Glutamatergic neuron (in vitro differentiated cells): ENCODE results near the gene LTB4R. TPM values are rescaled to one million over a fixed set of nuclear protein-coding genes. Genes with fewer than 3 reads are reported as not detected.

Experiments
- DNase-seq: peaks from one replicate; pipeline ENCODE4 v3.0.0; 2022
- H3K27ac Mint-ChIP-seq: one replicate; pipeline ENCODE4 v1.8.0; 2020; ENCODE audit warnings: mild to moderate bottlenecking, mixed read lengths, inconsistent platforms; ENCODE audit not compliant: unreplicated experiment
- H3K27me3 Mint-ChIP-seq: one replicate; pipeline ENCODE4 v1.8.0; 2020; ENCODE audit warnings: mild to moderate bottlenecking, moderate library complexity, mixed read lengths, inconsistent platforms; ENCODE audit not compliant: unreplicated experiment
- H3K36me3 Mint-ChIP-seq: one replicate; pipeline ENCODE4 v1.8.0; 2020; ENCODE audit warnings: mild to moderate bottlenecking, mixed read lengths, inconsistent platforms; ENCODE audit not compliant: unreplicated experiment
- H3K4me1 Mint-ChIP-seq: one replicate; pipeline ENCODE4 v1.8.0; 2020; ENCODE audit warnings: mild to moderate bottlenecking, low read depth, mixed read lengths, inconsistent platforms; ENCODE audit not compliant: unreplicated experiment
- H3K4me3 Mint-ChIP-seq: one replicate; pipeline ENCODE4 v1.8.0; 2020; ENCODE audit warnings: mild to moderate bottlenecking, mixed read lengths, inconsistent platforms; ENCODE audit not compliant: unreplicated experiment
- H3K9me3 Mint-ChIP-seq: one replicate; pipeline ENCODE4 v1.8.0; 2020; ENCODE audit warnings: mild to moderate bottlenecking, moderate library complexity, mixed read lengths, inconsistent platforms; ENCODE audit not compliant: unreplicated experiment
- CTCF ChIP-seq: fragments of 200-600 bp; sonication (generic); IDR thresholded peaks from one replicate; pipeline ENCODE4 v1.5.0; 2021; ENCODE audit not compliant: partially characterized antibody, unreplicated experiment
- total RNA-seq: library from RNA; stranded (reverse); fragmentation: NEBNext Ultra II Directional; extraction: Animal tissue kit (Norgen Biotek cat#: 25700); gene quantifications from one replicate; pipeline ENCODE4 v1.2.1, GENCODE V29; 2021; ENCODE audit not compliant: unreplicated experiment

LTB4R gene
- total RNA-seq, 1 donor from 2014 or later = 7.1 TPM

- Mint-ChIP-seq H3K9me3 (peaks cover 4% of the 10 kb centered on the region), H3K36me3 (no peaks in the 10 kb centered on the region), H3K4me3 (no peak overlapping the region), H3K27me3 (peaks cover 20% of the 10 kb centered on the region), H3K27ac (no peak overlapping the region), H3K4me1 (no peaks in the 10 kb centered on the region)
- TF ChIP-seq CTCF = no peak
- peak; percentile 31 for DNase-seq
Observed at GRCh38 chr14:24315807-24316596, 4.7 kb downstream of the LTB4R start.

GRCh38 chr14:24316597-24316950 is 5.3 kb downstream of the LTB4R start:
- Mint-ChIP-seq H3K9me3 (peaks cover 4% of the 10 kb centered on the region), H3K4me3 (no peak overlapping the region), H3K27me3 (peaks cover 20% of the 10 kb centered on the region)

GRCh38 chr14:24317141-24317928 is 6.0 kb downstream of the LTB4R start:
- H3K27me3 Mint-ChIP-seq = peaks cover 22% of the 10 kb centered on the region
- DNase-seq = no peak
- no peaks in the 10 kb centered on the region for H3K36me3 Mint-ChIP-seq
- no peak overlapping the region for H3K4me3 Mint-ChIP-seq
- H3K4me1 Mint-ChIP-seq = no peaks in the 10 kb centered on the region
- peaks cover 2% of the 10 kb centered on the region for H3K9me3 Mint-ChIP-seq
- TF ChIP-seq CTCF = no peak
- no peak overlapping the region for H3K27ac Mint-ChIP-seq

More at GRCh38 chr14:24316597-24316950, 5.3 kb downstream of the LTB4R start:
- Mint-ChIP-seq H3K4me1 (no peaks in the 10 kb centered on the region), H3K27ac (no peak overlapping the region), H3K36me3 (no peaks in the 10 kb centered on the region)
- DNase-seq = no peak
- TF ChIP-seq CTCF = no peak

- no peaks in the 10 kb centered on the region for H3K36me3 Mint-ChIP-seq
- peaks cover 14% of the 10 kb centered on the region for H3K27me3 Mint-ChIP-seq
- no peak for DNase-seq
- no peak overlapping the region for H3K4me3 Mint-ChIP-seq
- peaks cover 2% of the 10 kb centered on the region for H3K9me3 Mint-ChIP-seq
- no peak for TF ChIP-seq CTCF
- no peaks in the 10 kb centered on the region for H3K4me1 Mint-ChIP-seq
- H3K27ac Mint-ChIP-seq = no peak overlapping the region
Observed at GRCh38 chr14:24321212-24321975, 10.1 kb downstream of the LTB4R start.
